Upper lobe of right lung (tissue), 1 donor: Measurements from ENCODE around the gene PDIA3. TPM values are rescaled to one million over a fixed set of nuclear protein-coding genes. Genes with fewer than 3 reads are reported as not detected.
A peak's percentile ranks its signal among the peaks of the same experiment; 100 is the strongest.

Experiments used
- ATAC-seq: fragments of 200-7000 bp; cut with Tn5 transposase; one replicate; pipeline ENCODE4 v1.9.1; 2020; ENCODE audit warnings: mild to moderate bottlenecking, moderate library complexity
- DNase-seq: peaks from one replicate; pipeline ENCODE4 v3.0.0-alpha.2; 2020
- H3K27ac ChIP-seq: fragments of 200-600 bp; one replicate; pipeline ENCODE4 v1.8.0; 2022
- H3K27me3 ChIP-seq: fragments of 200-600 bp; one replicate; pipeline ENCODE4 v1.8.0; 2022; ENCODE audit warnings: mild to moderate bottlenecking
- H3K36me3 ChIP-seq: fragments of 200-600 bp; one replicate; pipeline ENCODE4 v1.8.0; 2022
- H3K4me1 ChIP-seq: fragments of 200-600 bp; one replicate; pipeline ENCODE4 v1.8.0; 2022
- H3K4me3 ChIP-seq: fragments of 200-600 bp; one replicate; pipeline ENCODE4 v1.8.0; 2022; ENCODE audit warnings: mild to moderate bottlenecking
- H3K9me3 ChIP-seq: fragments of 200-600 bp; one replicate; pipeline ENCODE4 v1.8.0; 2022
- intact Hi-C: fragments of 100-400 bp; cut with DNase I; formaldehyde crosslinking; loops from one replicate; pipeline ENCODE4 v1.11.0; 2022
- total RNA-seq: library from RNA; stranded (reverse); fragmentation: NEBNext Ultra II Directional; extraction: Animal tissue kit (Norgen Biotek cat#: 25700); gene quantifications from one replicate; pipeline ENCODE4 v1.2.1, GENCODE V29; 2021
- TF ChIP-seq, protein P1 (sequence below): fragments of 200-600 bp; IDR thresholded peaks from one replicate; pipeline ENCODE4 v1.8.0; 2022; ENCODE audit warnings: antibody characterized with exemption
- donor health status: DM: no; HTN: yes; CAD: no; lungs with severe emphysema.

PDIA3 gene
- total RNA-seq, 1 donor from 2014 or later = 382 TPM

DNA sequence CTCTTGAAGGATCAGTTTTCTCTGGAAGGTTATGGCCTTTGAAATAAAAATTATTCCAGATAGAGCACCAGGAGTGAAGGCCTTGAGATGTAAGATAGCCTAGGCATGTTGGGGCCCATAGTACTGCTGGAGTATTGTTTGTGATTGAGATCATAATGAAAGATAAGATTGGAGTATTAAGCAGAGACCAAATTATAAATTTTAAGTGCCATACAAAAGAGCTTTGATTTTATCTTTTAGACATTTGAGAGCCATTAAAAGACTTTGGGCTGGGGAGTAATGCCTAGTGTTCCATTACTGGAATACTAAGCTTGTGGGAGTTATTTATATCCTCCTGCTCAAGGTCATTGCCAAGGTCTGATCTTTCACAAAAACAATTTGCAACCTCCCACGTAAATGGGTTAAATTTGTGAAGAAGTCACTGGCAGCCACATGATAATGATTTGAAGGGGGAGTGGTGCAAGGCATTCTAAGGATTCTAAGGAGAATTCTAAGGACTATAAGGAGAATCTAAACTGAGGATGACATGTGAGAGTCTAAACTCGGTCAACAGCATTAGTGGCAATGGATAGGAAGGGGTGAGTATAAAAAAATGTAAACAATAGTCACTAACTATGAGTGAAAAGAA is 17.7 kb downstream of the PDIA3 start:
- H3K27ac ChIP-seq = no peak overlapping the region
- ATAC-seq (no peak), DNase-seq (no peak)
- H3K4me1 ChIP-seq = no peaks in the 10 kb centered on the region
- intact Hi-C loops = no loop called here
- peaks cover 100% of the 10 kb centered on the region for H3K36me3 ChIP-seq
- H3K9me3 ChIP-seq = no peaks in the 10 kb centered on the region
- TF ChIP-seq, protein P1, sequence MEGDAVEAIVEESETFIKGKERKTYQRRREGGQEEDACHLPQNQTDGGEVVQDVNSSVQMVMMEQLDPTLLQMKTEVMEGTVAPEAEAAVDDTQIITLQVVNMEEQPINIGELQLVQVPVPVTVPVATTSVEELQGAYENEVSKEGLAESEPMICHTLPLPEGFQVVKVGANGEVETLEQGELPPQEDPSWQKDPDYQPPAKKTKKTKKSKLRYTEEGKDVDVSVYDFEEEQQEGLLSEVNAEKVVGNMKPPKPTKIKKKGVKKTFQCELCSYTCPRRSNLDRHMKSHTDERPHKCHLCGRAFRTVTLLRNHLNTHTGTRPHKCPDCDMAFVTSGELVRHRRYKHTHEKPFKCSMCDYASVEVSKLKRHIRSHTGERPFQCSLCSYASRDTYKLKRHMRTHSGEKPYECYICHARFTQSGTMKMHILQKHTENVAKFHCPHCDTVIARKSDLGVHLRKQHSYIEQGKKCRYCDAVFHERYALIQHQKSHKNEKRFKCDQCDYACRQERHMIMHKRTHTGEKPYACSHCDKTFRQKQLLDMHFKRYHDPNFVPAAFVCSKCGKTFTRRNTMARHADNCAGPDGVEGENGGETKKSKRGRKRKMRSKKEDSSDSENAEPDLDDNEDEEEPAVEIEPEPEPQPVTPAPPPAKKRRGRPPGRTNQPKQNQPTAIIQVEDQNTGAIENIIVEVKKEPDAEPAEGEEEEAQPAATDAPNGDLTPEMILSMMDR = no peak
- no peaks in the 10 kb centered on the region for H3K27me3 ChIP-seq
- no peak overlapping the region for H3K4me3 ChIP-seq

GRCh38 chr15:43769584-43770228 is 23.5 kb downstream of the PDIA3 start:
- TF ChIP-seq, protein P1 = peak; percentile 82
- Histone ChIP-seq H3K4me3 (no peak overlapping the region), H3K4me1 (no peaks in the 10 kb centered on the region), H3K27ac (no peak overlapping the region), H3K9me3 (no peaks in the 10 kb centered on the region), H3K36me3 (peaks cover 94% of the 10 kb centered on the region), H3K27me3 (no peaks in the 10 kb centered on the region)
- DNase-seq = peak; percentile 63
- ATAC-seq = peak; percentile 84
- intact Hi-C loops = no loop called here

DNA sequence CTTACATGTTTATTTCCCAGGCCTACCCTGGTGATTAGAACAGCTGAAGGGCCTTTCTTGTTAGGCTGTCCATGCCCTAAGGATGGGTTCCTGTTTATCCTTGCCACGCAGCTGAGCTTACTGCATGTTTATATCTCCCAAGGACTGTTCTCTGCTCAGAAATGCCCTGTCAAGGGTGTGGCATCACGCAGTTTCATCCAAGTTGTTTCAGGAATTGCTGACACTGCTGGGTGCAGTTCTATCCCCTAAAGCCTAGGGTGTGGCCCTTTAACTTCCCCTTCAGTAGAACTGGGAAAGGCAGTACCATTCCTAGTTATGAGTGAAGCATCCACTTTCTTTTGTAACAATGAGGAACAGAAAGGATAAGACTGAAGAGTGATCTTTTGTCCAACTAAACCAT is 25.6 kb downstream of the PDIA3 start:
- DNase-seq (no peak), ATAC-seq (peak; percentile 16)
- Histone ChIP-seq H3K27ac (no peak overlapping the region), H3K36me3 (peaks cover 73% of the 10 kb centered on the region), H3K27me3 (no peaks in the 10 kb centered on the region), H3K4me3 (no peak overlapping the region), H3K9me3 (no peaks in the 10 kb centered on the region), H3K4me1 (no peaks in the 10 kb centered on the region)
- TF ChIP-seq, protein P1 = no peak
- intact Hi-C loops = no loop called here

DNA sequence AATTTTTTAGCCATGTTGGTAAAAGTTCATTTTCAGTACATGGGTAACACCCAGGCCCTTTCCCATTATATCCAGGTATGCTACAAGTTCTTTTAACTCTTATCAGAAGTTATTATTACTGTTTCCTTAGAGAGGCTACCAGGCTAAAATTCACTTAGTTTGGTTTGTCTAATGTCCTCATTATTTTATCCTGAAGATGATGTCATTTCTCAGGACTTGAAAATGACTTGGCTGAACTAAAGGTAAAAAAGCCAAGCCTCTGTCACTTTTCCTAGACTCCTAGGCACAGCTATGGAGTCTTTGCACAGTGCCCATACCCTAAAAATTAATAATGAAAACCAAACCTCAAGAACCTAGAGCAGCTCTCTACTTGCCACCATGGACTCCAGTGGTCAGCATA is 26.4 kb downstream of the PDIA3 start:
- H3K27ac ChIP-seq = no peak overlapping the region
- H3K4me3 ChIP-seq = no peak overlapping the region
- TF ChIP-seq, protein P1 = no peak
- intact Hi-C loops = no loop called here
- peaks cover 2% of the 10 kb centered on the region for H3K4me1 ChIP-seq
- H3K27me3 ChIP-seq = no peaks in the 10 kb centered on the region
- DNase-seq (no peak), ATAC-seq (no peak)
- no peaks in the 10 kb centered on the region for H3K9me3 ChIP-seq
- peaks cover 65% of the 10 kb centered on the region for H3K36me3 ChIP-seq

DNA sequence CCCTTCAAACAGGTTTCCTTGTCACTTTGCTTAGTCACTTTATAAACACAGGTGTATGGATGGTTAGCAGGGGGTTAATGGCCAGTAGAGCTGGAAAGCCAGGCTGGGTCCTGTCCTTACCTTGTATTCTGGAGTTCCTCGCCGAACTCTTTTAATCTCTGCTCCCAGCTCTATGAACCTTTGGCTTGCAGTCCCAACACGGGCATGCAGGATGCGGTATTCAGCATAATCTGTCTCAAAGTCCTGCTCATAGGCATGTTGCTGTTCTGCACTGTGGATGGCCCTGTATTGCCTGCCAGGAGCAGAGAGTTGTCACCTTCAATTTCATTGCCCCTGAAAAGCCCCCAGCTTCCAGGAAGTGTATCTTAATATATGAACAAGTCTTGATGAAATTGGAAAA is 27.8 kb downstream of the PDIA3 start:
- Histone ChIP-seq H3K4me1 (peaks cover 8% of the 10 kb centered on the region), H3K27me3 (no peaks in the 10 kb centered on the region), H3K27ac (no peak overlapping the region), H3K36me3 (peaks cover 51% of the 10 kb centered on the region), H3K4me3 (no peak overlapping the region), H3K9me3 (no peaks in the 10 kb centered on the region)
- intact Hi-C loops = no loop called here
- ATAC-seq (no peak), DNase-seq (no peak)
- TF ChIP-seq, protein P1 = no peak
